ENCODE data around the gene UBTD1. TPM values are rescaled to one million over a fixed set of nuclear protein-coding genes. Genes with fewer than 3 reads are reported as not detected.

UBTD1 gene
- total RNA-seq (2014; rRNA removed; shearing (Covaris generic)), result 16.2 and 24.7 TPM in 2 replicates

DNA sequence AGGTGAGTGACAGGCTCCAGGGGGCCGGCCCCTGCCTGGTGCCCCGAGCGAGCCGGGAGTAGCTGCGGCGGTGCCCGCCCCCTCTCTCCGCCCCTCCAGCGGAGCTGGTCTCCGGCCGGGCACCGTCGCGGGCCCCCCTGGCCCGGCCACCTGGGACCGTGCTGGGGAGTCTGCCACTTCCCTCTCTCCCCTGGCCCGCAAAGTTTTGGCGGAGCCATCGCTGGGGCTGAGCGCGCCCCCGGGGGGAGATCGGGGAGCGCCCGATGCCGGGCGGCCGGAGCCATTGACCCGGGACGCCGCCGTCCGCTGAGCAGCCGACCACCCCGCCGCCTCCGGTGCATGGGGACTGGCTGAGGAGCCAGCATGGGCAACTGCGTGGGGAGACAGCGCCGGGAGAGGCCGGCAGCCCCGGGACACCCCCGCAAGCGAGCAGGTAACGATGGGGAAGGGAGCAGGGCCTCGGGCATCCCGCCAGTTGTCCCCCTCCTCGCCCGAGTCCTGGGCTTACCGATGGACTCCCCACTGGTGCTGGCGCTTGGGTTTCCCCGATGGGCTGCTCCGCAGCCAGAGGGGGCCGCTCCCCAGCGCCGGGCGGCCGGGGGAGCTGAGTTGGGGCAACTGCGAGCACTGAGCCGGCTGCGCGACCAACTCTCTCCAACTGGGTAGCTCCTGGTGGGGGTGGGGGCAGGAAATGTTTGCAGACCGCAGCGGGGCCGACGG is at the start of gene UBTD1:
Gene UBTD1, plus strand, starts transcription at position 84 of the 720 bp plus-strand sequence. Its CDS starts 280 bp downstream, at position 364.

GRCh38 chr10:97498076-97498840 is 466 bp upstream of the UBTD1 start, which contains the start of gene MMS19:
Gene MMS19, minus strand, starts transcription at chr10:97498422. Its CDS starts 38 bp downstream, at chr10:97498384.

DNA sequence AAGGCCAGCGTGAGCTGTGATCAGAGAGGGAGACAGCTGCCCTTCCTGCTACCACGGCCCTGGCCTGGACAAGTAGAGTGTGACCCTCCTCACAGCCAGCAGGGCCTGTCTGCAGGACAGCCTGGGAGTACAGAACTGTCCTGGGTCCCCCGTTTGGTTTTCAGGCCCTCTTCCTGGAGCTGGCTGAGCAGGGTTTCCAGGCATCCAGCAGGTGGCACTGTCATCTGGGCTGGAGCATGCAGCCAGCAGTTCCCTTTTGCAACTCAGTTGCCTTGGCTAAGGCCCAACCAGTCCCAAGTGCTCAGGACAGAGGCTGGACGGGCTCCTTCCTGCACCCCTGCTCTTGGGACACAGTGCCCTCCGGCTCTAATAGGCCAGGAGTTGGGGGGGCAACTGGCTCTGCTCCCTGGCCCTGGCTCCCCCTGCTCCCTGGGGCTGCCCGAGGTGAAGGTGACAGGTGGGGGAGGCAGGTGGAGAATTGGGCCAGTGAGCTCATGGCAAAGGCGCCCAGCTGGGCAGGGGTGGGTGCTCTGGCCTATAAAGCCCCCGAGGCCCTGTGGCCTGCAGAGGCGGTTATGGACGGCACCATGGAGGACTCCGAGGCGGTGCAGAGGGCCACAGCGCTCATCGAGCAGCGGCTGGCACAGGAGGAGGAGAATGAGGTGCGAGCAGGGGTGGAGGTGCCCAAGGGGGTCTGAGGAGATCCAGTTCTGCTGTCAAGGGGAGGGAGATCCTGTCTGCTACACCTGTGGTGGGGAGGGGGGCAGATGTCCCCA is 73.7 kb downstream of the UBTD1 start, which contains the start of gene ANKRD2:
Gene ANKRD2, plus strand, starts transcription at position 566 of the 776 bp plus-strand sequence. Its CDS starts 10 bp downstream, at position 576.

GRCh38 chr10:97584060-97584797 is 85.5 kb downstream of the UBTD1 start, which contains the start of gene HOGA1:
Gene HOGA1, plus strand, starts transcription at chr10:97584389. Its CDS starts 315 bp downstream, at chr10:97584704.

GRCh38 chr10:97589479-97589878 is 90.8 kb downstream of the UBTD1 start, which contains the start of gene C10orf62:
Gene C10orf62, plus strand, starts transcription at chr10:97589721. Its CDS starts 177 bp downstream, at chr10:97589898.

Other genes with a start within 250 kb of the UBTD1 start
- gene ARHGAP19, start 206.3 kb upstream of the UBTD1 start, total RNA-seq (2014; rRNA removed; shearing (Covaris generic)), result 11.8 and 11.9 TPM in 2 replicates
- 4.5 and 5.4 TPM in 2 replicates for gene FRAT1, start 179.7 kb upstream of the UBTD1 start, total RNA-seq (2014; rRNA removed; shearing (Covaris generic))
- gene FRAT2, start 164.2 kb upstream of the UBTD1 start, total RNA-seq (2014; rRNA removed; shearing (Covaris generic)), result 21.3 and 21.7 TPM in 2 replicates
- 130 and 131 TPM in 2 replicates for gene RRP12, start 97.6 kb upstream of the UBTD1 start, total RNA-seq (2014; rRNA removed; shearing (Covaris generic))
- 385 and 387 TPM in 2 replicates for gene PGAM1, start 72.7 kb upstream of the UBTD1 start, total RNA-seq (2014; rRNA removed; shearing (Covaris generic))
- gene EXOSC1, start 52.9 kb upstream of the UBTD1 start, total RNA-seq (2014; rRNA removed; shearing (Covaris generic)), result 49.7 and 58.5 TPM in 2 replicates
- 35.8 and 46.0 TPM in 2 replicates for gene ZDHHC16, start 52.7 kb upstream of the UBTD1 start, total RNA-seq (2014; rRNA removed; shearing (Covaris generic))
- gene MMS19, start 502 bp upstream of the UBTD1 start, total RNA-seq (2014; rRNA removed; shearing (Covaris generic)), result 83.7 and 120 TPM in 2 replicates
- gene ANKRD2, start 73.9 kb downstream of the UBTD1 start, total RNA-seq (2014; rRNA removed; shearing (Covaris generic)), result 0.37 and 0.57 TPM in 2 replicates
- 1.7 and 1.9 TPM in 2 replicates for gene HOGA1, start 85.5 kb downstream of the UBTD1 start, total RNA-seq (2014; rRNA removed; shearing (Covaris generic))
- 0.15 and 0.56 TPM in 2 replicates for gene C10orf62, start 90.8 kb downstream of the UBTD1 start, total RNA-seq (2014; rRNA removed; shearing (Covaris generic))
- gene MORN4, start 134.6 kb downstream of the UBTD1 start, total RNA-seq (2014; rRNA removed; shearing (Covaris generic)), result 15.1 and 15.9 TPM in 2 replicates
- gene PI4K2A, start 141.7 kb downstream of the UBTD1 start, total RNA-seq (2014; rRNA removed; shearing (Covaris generic)), result 21.3 and 22.8 TPM in 2 replicates
- gene AVPI1, start 188.3 kb downstream of the UBTD1 start, total RNA-seq (2014; rRNA removed; shearing (Covaris generic)), result 98.2 and 109 TPM in 2 replicates
- gene MARVELD1, start 214.8 kb downstream of the UBTD1 start, total RNA-seq (2014; rRNA removed; shearing (Covaris generic)), result 28.9 and 34.7 TPM in 2 replicates
- gene ZFYVE27, start 238.2 kb downstream of the UBTD1 start, total RNA-seq (2014; rRNA removed; shearing (Covaris generic)), result 38.7 and 44.4 TPM in 2 replicates